GM23248 (cell line): ENCODE results near the gene SET. TPM values are rescaled to one million over a fixed set of nuclear protein-coding genes. Genes with fewer than 3 reads are reported as not detected.

Source experiments
- DNase-seq: peaks from one replicate; pipeline ENCODE4 v3.0.0-alpha.2; 2015
- H2AFZ ChIP-seq: fragments of 200-600 bp; sonication (generic); 2 replicates; pipeline ENCODE4 v1.6.1; 2016; ENCODE audit warnings: antibody characterized with exemption
- H3F3A ChIP-seq: fragments of 200-600 bp; sonication (generic); 2 replicates; pipeline ENCODE4 v1.6.1; 2016; ENCODE audit warnings: mild to moderate bottlenecking, antibody characterized with exemption, mixed run types; ENCODE audit not compliant: insufficient read depth
- H3K27ac ChIP-seq: fragments of 200-600 bp; sonication (generic); 2 replicates; pipeline ENCODE4 v1.5.1; 2016; ENCODE audit warnings: mild to moderate bottlenecking
- H3K27me3 ChIP-seq: fragments of 200-600 bp; sonication (generic); replicated peaks from 2 replicates; pipeline ENCODE4 v1.6.1; 2016; ENCODE audit warnings: mild to moderate bottlenecking; ENCODE audit not compliant: insufficient read depth
- H3K36me3 ChIP-seq: fragments of 200-600 bp; sonication (generic); 2 replicates; pipeline ENCODE4 v1.6.1; 2016; ENCODE audit warnings: low read depth, mild to moderate bottlenecking
- H3K4me1 ChIP-seq: fragments of 200-600 bp; sonication (generic); 2 replicates; pipeline ENCODE4 v1.6.1; 2016; ENCODE audit warnings: mild to moderate bottlenecking; ENCODE audit not compliant: insufficient read depth
- H3K4me2 ChIP-seq: fragments of 200-600 bp; sonication (generic); one replicate; pipeline ENCODE4 v1.6.1; 2016; ENCODE audit warnings: mild to moderate bottlenecking; ENCODE audit not compliant: unreplicated experiment
- H3K4me3 ChIP-seq: fragments of 200-600 bp; sonication (generic); 2 replicates; pipeline ENCODE4 v1.5.1; 2016; ENCODE audit warnings: mild to moderate bottlenecking
- H3K79me2 ChIP-seq: fragments of 200-600 bp; sonication (generic); 2 replicates; pipeline ENCODE4 v1.6.1; 2016; ENCODE audit warnings: mild to moderate bottlenecking; ENCODE audit not compliant: insufficient read depth
- H3K9ac ChIP-seq: fragments of 200-600 bp; sonication (generic); 2 replicates; pipeline ENCODE4 v1.6.1; 2016; ENCODE audit warnings: mild to moderate bottlenecking
- H3K9me2 ChIP-seq: fragments of 200-600 bp; sonication (generic); 2 replicates; pipeline ENCODE4 v1.6.1; 2016; ENCODE audit warnings: mixed run types, mild to moderate bottlenecking, moderate library complexity; ENCODE audit not compliant: insufficient read depth
- H3K9me3 ChIP-seq: fragments of 200-600 bp; sonication (generic); one replicate; pipeline ENCODE4 v1.6.1; 2017; ENCODE audit warnings: low read depth
- H4K20me1 ChIP-seq: fragments of 200-600 bp; sonication (generic); 2 replicates; pipeline ENCODE4 v1.6.0; 2016; ENCODE audit not compliant: insufficient read depth
- EZH2 ChIP-seq: fragments of 200-600 bp; sonication (generic); IDR thresholded peaks from 2 replicates; pipeline ENCODE4 v1.6.1; 2018; ENCODE audit warnings: antibody characterized with exemption, mild to moderate bottlenecking; ENCODE audit not compliant: insufficient read depth, poor library complexity, severe bottlenecking
- EZH2phosphoT487 ChIP-seq: fragments of 200-600 bp; sonication (generic); IDR thresholded peaks from 2 replicates; pipeline ENCODE4 v1.6.1; 2018; ENCODE audit warnings: antibody characterized with exemption, moderate library complexity, mild to moderate bottlenecking, low read depth; ENCODE audit not compliant: insufficient read depth
- WGBS, 2 experiments: methylation state at CpG; one replicate each; pipeline ENCODE4 v1.1.6; 2015 to 2017; ENCODE audit warnings: low lambda C conversion rate in 2 of 2, low coverage in 1 of 2; ENCODE audit errors: missing lambda C conversion rate in 2 of 2; 5-methylcytosine and 5-hydroxymethylcytosine counted together
- in situ Hi-C: fragments of 300-500 bp; cut with MboI; formaldehyde crosslinking; loops from 2 replicates; pipeline ENCODE4 v1.15.0; 2020
- polyA plus RNA-seq: library from polyadenylated mRNA; unstranded; fragments of >200 nt; fragmentation: Nextera tagmentation; extraction: Ambion mirVana; gene quantifications from 2 replicates; pipeline ENCODE4 v1.2.1, GENCODE V29; 2016
- total RNA-seq: library from RNA; depleted of rRNA; stranded (reverse); fragments of >200 nt; shearing (Covaris generic); gene quantifications from 2 replicates; pipeline ENCODE4 v1.2.3, GENCODE V29; 2014

SET gene
- total and polyA plus RNA-seq, 2 experiments from 2014 or later: 175 to 283 TPM

DNA sequence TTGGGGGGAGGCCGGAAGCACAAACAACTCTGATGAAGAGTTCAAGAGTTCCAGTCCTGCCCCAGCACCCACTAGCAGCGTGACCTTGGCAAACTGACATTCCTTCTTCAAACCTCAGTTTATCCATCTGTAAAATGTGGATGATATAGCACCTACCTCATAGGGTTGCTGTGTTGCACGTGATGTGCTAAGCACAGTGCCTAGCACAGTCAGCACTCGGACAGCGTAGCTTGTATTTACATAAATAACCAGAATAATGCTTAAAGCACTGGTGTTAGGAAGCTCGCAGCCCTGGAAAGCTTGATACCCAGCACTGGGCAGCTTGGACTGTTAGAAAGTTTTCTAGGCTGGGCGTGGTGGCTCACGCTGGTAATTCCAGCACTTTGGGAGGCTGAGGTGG, 18.4 kb downstream of the SET start:
- Histone ChIP-seq H3K4me2 (no peak overlapping the region), H3K27me3 (no peaks in the 10 kb centered on the region), H3K9me3 (no peaks in the 10 kb centered on the region), H3K4me3 (no peak overlapping the region), H3K9me2 (no peaks in the 10 kb centered on the region), H2AFZ (no peak overlapping the region), H3K27ac (no peak overlapping the region), H4K20me1 (no peaks in the 10 kb centered on the region), H3K9ac (no peak overlapping the region), H3K4me1 (no peaks in the 10 kb centered on the region), H3K36me3 (no peaks in the 10 kb centered on the region), H3K79me2 (no peaks in the 10 kb centered on the region), H3F3A (no peaks in the 10 kb centered on the region)
- in situ Hi-C loops: no loop called here
- no peak for DNase-seq
- TF ChIP-seq EZH2 (no peak), EZH2phosphoT487 (no peak)
- WGBS, 2 experiments: 90 to 94% methylated on average over 8 of the region's 8 CpGs

DNA sequence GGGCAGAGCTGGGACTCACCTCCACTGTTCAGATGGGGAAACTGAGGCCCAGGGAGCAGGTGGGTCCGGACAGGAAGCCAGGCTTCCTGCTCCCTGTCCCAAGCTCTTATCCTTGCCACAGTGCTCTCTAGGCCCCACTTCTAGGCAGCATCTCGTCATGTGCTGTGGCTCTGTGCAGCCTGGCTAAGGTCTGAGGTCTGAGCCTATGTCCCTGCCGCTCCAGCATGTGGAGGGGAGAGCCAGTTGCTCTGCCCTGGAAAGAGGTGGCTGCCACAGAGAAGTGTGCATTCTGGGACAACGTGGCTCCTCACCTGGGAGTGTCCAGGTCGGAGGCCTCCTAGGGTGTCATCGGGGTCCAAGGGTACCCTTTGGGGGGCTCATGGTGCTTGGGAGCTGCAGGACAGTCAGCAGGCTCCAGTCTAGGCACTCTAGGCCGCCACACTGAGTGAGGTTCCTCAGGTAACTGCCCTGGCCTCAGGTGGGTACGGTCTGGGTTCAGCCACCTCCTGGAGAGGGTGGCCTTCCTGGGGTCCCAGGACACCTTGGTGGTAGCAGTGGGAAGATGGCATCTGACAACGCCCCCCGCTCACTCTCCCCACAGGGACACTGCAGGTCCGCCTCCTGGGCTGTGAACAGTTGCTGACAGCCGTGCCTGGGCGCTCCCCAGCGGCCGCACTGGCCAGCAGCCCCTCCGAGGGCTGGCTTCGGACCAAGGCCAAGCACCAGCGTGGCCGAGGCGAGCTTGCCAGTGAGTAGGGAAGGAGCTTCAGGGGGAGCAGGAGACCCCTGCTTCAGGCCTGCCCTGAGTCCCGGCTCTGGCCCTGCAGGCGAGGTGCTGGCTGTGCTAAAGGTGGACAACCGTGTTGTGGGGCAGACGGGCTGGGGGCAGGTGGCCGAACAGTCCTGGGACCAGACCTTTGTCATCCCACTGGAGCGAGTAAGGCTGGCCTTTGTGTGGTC, 23.7 kb downstream of the SET start:
- no peak overlapping the region for H3K9ac ChIP-seq
- in situ Hi-C loops: no loop called here
- no peak overlapping the region for H3K4me2 ChIP-seq
- H4K20me1 ChIP-seq: no peaks in the 10 kb centered on the region
- H3K4me3 ChIP-seq: no peak overlapping the region
- H3K4me1 ChIP-seq: no peaks in the 10 kb centered on the region
- H2AFZ ChIP-seq: no peak overlapping the region
- H3K9me2 ChIP-seq: no peaks in the 10 kb centered on the region
- no peaks in the 10 kb centered on the region for H3K9me3 ChIP-seq
- no peaks in the 10 kb centered on the region for H3K27me3 ChIP-seq
- H3K27ac ChIP-seq: no peak overlapping the region
- H3K36me3 ChIP-seq: no peaks in the 10 kb centered on the region
- no peak for TF ChIP-seq EZH2
- TF ChIP-seq EZH2phosphoT487: no peak
- no peak for DNase-seq
- WGBS, 2 experiments: 86 to 91% methylated on average over 20 to 26 of the region's 26 CpGs
- H3F3A ChIP-seq: no peaks in the 10 kb centered on the region
- no peaks in the 10 kb centered on the region for H3K79me2 ChIP-seq

DNA sequence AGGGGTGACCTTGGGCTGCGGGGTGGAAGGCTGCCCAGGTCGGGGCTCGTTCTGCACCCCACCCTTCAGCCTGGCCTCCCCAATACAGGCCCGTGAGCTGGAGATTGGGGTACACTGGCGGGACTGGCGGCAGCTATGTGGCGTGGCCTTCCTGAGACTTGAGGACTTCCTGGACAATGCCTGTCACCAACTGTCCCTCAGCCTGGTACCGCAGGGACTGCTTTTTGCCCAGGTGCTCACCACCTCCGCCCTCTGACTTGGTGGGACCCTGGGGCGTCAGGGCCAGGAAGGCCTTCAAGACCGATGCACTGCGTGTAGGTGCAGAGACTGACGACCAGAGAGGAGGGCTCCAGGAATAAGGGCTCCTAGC, 24.4 kb downstream of the SET start:
- Histone ChIP-seq H3K4me2 (no peak overlapping the region), H4K20me1 (no peaks in the 10 kb centered on the region), H2AFZ (no peak overlapping the region), H3K9me3 (no peaks in the 10 kb centered on the region), H3K4me1 (no peaks in the 10 kb centered on the region), H3K9me2 (no peaks in the 10 kb centered on the region), H3F3A (no peaks in the 10 kb centered on the region), H3K27me3 (no peaks in the 10 kb centered on the region), H3K27ac (no peak overlapping the region), H3K36me3 (no peaks in the 10 kb centered on the region), H3K4me3 (no peak overlapping the region), H3K79me2 (no peaks in the 10 kb centered on the region), H3K9ac (no peak overlapping the region)
- WGBS, 2 experiments: 87 to 89% methylated on average over 13 of the region's 13 CpGs
- in situ Hi-C loops: no loop called here
- DNase-seq: no peak
- TF ChIP-seq EZH2 (no peak), EZH2phosphoT487 (no peak)

DNA sequence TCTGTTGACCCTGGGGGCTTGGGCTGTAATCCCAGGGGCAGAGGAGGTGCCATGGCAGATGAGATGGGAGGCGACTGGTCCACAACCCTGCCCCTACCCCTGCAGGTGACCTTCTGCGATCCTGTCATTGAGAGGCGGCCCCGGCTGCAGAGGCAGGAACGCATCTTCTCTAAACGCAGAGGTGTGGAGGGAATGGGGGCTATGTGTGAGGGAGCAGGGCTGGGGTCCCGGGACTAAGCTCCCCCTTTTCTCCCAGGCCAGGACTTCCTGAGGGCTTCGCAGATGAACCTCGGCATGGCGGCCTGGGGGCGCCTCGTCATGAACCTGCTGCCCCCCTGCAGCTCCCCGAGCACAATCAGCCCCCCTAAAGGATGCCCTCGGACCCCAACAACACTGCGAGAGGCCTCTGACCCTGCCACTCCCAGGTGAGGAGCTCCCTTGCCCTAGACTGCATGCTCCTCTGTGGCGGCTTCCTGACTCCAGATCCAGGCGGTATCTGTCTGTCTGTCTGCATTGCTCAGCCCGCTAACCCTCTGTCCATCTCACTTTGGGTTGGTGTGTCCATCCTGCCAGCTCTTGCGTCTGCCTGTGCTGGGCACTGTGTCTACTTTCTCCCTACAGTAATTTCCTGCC, 25.0 kb downstream of the SET start:
- no peaks in the 10 kb centered on the region for H3K27me3 ChIP-seq
- H3K4me3 ChIP-seq: no peak overlapping the region
- DNase-seq: no peak
- no peaks in the 10 kb centered on the region for H3K9me2 ChIP-seq
- no peaks in the 10 kb centered on the region for H3K4me1 ChIP-seq
- H3K27ac ChIP-seq: no peak overlapping the region
- no peaks in the 10 kb centered on the region for H3F3A ChIP-seq
- H3K79me2 ChIP-seq: no peaks in the 10 kb centered on the region
- 88 to 91% methylated on average over 15 to 19 of the region's 19 CpGs for whole genome bisulfite sequencing, 2 experiments
- H3K36me3 ChIP-seq: no peaks in the 10 kb centered on the region
- no peaks in the 10 kb centered on the region for H4K20me1 ChIP-seq
- H3K9me3 ChIP-seq: no peaks in the 10 kb centered on the region
- no peak overlapping the region for H3K4me2 ChIP-seq
- no peak overlapping the region for H3K9ac ChIP-seq
- in situ Hi-C loops: no loop called here
- TF ChIP-seq EZH2: no peak
- no peak for TF ChIP-seq EZH2phosphoT487
- H2AFZ ChIP-seq: no peak overlapping the region
